Neutrophil (primary cell): ENCODE data around the gene AOC3.
"Not testable (repeated sequence)": the region's sequence is repeated elsewhere in the genome, so short reads cannot be mapped to it uniquely, and the experiment has no call there.

Experiments
- H3K27ac ChIP-seq: fragments of 200-600 bp; sonication (generic); 2 replicates; pipeline ENCODE4 v1.5.1; 2016; ENCODE audit warnings: mild to moderate bottlenecking, moderate library complexity
- H3K27me3 ChIP-seq: fragments of 200-600 bp; sonication (generic); 2 replicates; pipeline ENCODE4 v1.6.0; 2016; ENCODE audit warnings: mild to moderate bottlenecking
- H3K36me3 ChIP-seq: fragments of 200-600 bp; sonication (generic); 2 replicates; pipeline ENCODE4 v1.5.1; 2017
- H3K4me1 ChIP-seq, 2 experiments: fragments of 200-600 bp in 1 of 2; sonication (generic) in 1 of 2; 1 replicate in 1 of 2; 2 replicates in 1 of 2; pipeline versions ENCODE4 v1.5.1 to v1.6.1; 2013 to 2016; ENCODE audit warnings: low read depth in 1 of 2, low read length in 1 of 2, mild to moderate bottlenecking in 1 of 2, moderate library complexity in 1 of 2; ENCODE audit not compliant: control insufficient read depth in 1 of 2, insufficient read depth in 1 of 2
- H3K4me3 ChIP-seq, 2 experiments: fragments of 200-600 bp in 1 of 2; sonication (generic) in 1 of 2; 1 replicate in 1 of 2; 2 replicates in 1 of 2; pipeline ENCODE4 v1.5.1; 2013 to 2016; ENCODE audit warnings: low read depth in 1 of 2, low read length in 1 of 2, mild to moderate bottlenecking in 1 of 2, moderate library complexity in 1 of 2
- H3K9me3 ChIP-seq: fragments of 200-600 bp; sonication (generic); 2 replicates; pipeline ENCODE4 v1.5.1; 2016
- CTCF ChIP-seq: fragments of 200-600 bp; sonication (generic); IDR thresholded peaks from 2 replicates; pipeline ENCODE4 v1.5.1; 2016; ENCODE audit warnings: antibody characterized with exemption

Gene AOC3

GRCh38 chr17:42853968-42854790 lies 3.2 kb downstream of the AOC3 start:
- TF ChIP-seq CTCF = no peak
- no peak overlapping the region for H3K4me3 ChIP-seq
- no peak overlapping the region for H3K27ac ChIP-seq

GRCh38 chr17:42855048-42855596 lies 4.1 kb downstream of the AOC3 start:
- H3K36me3 ChIP-seq = no peaks in the 10 kb centered on the region
- no peaks in the 10 kb centered on the region for H3K27me3 ChIP-seq
- TF ChIP-seq CTCF = no peak
- peak overlapping the region; percentile 44 for H3K27ac ChIP-seq
- H3K4me1 ChIP-seq = peaks cover 8 to 11% of the 10 kb centered on the region in 2 experiments
- no peak overlapping the region for H3K4me3 ChIP-seq
- H3K9me3 ChIP-seq = no peaks in the 10 kb centered on the region

More at GRCh38 chr17:42853968-42854790, 3.2 kb downstream of the AOC3 start:
- Histone ChIP-seq H3K4me1 (peaks cover 8 to 11% of the 10 kb centered on the region in 2 experiments), H3K27me3 (no peaks in the 10 kb centered on the region), H3K36me3 (no peaks in the 10 kb centered on the region), H3K9me3 (no peaks in the 10 kb centered on the region)

- H3K4me3 ChIP-seq, H3K36me3 ChIP-seq, H3K27ac ChIP-seq, H3K9me3 ChIP-seq, H3K27me3 ChIP-seq: not testable (repeated sequence)
- peaks cover 8 to 11% of the 10 kb centered on the region in 2 experiments for H3K4me1 ChIP-seq
Observed at GRCh38 chr17:42856093-42856492, 5.1 kb downstream of the AOC3 start.

DNA sequence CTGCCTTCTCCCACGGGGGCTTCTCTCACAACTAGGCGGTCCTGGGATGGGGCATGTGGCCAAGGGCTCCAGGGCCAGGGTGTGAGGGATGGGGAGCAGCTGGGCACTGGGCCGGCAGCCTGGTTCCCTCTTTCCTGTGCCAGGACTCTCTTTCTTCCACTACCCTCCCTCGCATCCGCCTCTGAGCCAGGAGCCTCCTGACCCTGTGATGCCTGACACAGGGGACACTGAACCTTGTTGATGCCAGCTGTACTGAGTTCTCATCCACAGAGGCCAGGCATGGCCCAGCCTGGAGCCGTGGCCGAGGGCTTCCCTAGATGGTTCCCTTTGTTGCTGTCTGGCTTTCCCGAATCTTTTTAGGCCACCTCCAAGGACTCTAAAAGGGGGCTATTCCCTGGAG lies 5.5 kb downstream of the AOC3 start:
- H3K27ac ChIP-seq, H3K9me3 ChIP-seq, H3K27me3 ChIP-seq, H3K36me3 ChIP-seq, H3K4me3 ChIP-seq: not testable (repeated sequence)
- peaks cover 8 to 11% of the 10 kb centered on the region in 2 experiments for H3K4me1 ChIP-seq

- no peak overlapping the region for H3K4me3 ChIP-seq
- H3K9me3 ChIP-seq = no peaks in the 10 kb centered on the region
- H3K27ac ChIP-seq = no peak overlapping the region
- no peaks in the 10 kb centered on the region for H3K27me3 ChIP-seq
- H3K4me1 ChIP-seq = peaks cover 8 to 11% of the 10 kb centered on the region in 2 experiments
- no peaks in the 10 kb centered on the region for H3K36me3 ChIP-seq
- TF ChIP-seq CTCF = no peak
Observed at GRCh38 chr17:42857389-42857788, 6.4 kb downstream of the AOC3 start.

- Histone ChIP-seq H3K27ac (no peak overlapping the region), H3K27me3 (no peaks in the 10 kb centered on the region), H3K36me3 (no peaks in the 10 kb centered on the region), H3K4me1 (no peaks in the 10 kb centered on the region), H3K9me3 (no peaks in the 10 kb centered on the region), H3K4me3 (no peak overlapping the region)
- no peak for TF ChIP-seq CTCF
Observed at GRCh38 chr17:42865638-42866094, 14.7 kb downstream of the AOC3 start.
